IPS-NIHi11 (cell line): Measurements from ENCODE around the gene BLCAP.

Source experiments
- DNase-seq: peaks from one replicate; pipeline ENCODE4 v3.0.0; 2012; ENCODE audit warnings: mixed read lengths, low spot score

Gene BLCAP

DNA sequence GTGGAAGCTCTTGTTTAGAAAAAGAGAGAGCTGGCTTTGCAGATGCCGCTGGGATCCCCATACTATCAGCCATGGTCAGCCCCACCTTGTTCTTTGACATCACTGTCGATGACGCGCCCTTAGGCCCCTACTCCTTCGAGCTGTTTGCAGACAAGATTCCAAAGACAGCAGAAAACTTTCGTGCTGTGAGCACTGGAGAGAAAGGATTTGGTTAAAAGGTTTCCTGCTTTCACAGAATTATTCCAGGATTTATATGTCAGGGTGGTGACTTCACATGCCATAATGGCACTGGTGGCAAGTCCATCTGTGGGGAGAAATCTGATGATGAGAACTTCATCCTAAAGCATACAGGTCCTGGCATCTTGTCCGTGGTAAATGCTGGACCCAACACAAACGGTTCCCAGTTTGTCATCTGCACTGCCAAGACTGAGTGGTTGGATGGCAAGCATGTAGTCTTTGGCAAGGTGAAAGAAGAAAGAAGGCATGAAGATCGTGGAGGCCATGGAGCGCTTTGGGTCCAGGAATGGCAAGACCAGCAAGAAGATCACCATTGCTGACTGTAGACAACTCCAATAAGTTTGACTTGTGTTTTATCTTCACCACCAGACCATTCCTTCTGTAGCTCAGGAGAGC is 2.4 kb upstream of the BLCAP start:
- no peak for DNase-seq

DNA sequence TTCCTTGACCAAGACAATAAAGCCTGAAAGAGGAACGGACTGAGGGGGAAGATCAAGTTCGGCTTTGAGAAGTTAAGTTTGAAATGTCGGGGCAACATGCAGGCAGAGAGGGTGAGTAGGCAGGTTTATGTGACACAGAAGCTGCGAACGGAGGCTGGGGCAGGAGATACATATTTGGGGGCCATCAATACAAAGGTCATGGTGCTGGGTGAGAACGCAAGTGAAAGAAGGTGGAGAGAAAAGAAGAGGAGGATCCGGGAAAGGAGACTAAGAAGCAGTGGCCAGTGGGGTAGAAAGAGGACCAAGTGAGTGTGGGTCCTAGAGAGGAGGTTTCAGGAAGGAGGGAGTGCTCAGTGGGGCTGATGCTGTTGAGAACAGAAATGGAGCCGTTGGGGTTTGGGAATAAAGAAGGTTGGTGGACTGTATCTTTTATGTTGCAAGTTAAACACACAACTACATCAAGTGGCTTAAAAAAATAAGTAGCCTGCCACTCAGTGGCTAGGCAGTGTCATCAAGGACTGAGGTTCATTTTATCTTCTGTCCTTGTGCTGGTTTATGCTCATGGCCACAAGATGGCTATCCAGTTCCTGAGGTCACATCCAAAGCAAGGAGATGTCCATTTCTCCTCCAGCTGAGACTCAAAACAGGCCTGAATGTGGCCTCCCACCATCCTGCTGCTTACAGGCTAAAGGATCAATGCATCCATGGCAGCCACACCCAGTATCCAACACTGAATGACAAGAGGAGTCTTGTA is 1.7 kb upstream of the BLCAP start:
- DNase-seq: no peak

GRCh38 chr20:37528446-37529213 is 954 bp upstream of the BLCAP start:
- DNase-seq: no peak

DNA sequence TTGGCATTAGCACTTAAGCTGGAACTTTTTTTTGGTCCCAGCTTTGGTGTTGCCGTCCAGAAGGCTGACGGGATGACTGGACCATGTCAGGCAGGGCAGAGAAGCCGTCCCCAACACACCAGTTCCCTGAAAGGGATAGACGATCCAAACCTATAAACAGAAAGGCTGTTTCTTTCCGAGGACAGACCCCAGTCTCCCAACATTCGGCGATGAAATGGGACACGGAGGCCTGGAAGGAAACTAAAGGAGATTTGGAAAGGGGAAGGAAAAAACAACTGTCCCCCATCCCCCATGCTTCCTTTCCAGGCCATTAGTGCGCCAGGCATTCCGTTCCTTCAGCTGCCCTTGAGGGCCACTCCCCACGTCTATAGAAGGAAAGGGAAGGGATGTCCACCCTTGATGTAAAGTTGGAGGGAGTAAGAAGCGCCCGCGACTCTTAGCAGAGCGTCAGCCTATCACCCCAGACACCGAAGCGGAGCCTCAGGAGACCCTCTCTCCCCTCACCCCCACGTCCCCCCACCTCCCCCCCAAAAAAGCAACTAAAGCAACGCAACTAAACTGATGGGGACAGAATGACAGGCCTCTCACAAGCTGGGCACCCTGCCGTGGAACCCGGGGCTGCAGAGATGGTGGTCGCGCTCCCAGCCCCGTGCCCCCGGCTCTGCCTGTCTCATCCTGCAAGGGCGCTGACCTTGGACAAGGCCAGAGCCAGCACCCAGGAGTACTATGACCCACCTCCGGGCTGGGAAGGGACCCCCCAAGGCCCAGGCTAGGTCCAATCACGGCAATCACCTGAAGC is 638 bp downstream of the BLCAP start:
- no peak for DNase-seq

DNA sequence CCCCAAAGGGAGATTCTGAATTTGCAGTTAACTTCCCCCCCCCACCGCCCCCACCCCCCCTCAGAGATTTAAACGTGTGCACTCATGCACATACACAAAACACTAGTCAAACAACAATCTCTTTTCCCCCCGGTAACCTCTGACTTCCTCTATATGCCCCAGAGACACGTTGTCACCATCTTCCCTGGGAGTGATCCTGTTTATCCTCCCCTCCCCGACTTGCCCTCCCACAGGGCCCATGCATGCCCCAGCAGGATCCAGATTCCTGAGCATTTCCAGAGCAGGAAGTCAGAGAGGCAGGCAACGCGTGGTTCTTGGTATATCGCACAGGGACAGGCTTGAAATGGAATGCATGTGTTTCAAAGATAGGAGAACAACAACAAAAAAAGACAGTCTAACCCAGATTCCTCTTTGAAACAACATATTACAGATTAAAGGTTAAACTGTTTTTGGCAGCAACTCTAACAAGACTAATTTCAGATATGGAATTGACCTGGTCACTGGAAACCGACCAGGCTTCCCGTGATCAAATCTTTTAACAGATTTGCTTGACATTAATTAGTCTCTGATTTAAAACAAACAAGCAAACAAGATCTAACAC is 1.3 kb downstream of the BLCAP start:
- peak; percentile 87 for DNase-seq

DNA sequence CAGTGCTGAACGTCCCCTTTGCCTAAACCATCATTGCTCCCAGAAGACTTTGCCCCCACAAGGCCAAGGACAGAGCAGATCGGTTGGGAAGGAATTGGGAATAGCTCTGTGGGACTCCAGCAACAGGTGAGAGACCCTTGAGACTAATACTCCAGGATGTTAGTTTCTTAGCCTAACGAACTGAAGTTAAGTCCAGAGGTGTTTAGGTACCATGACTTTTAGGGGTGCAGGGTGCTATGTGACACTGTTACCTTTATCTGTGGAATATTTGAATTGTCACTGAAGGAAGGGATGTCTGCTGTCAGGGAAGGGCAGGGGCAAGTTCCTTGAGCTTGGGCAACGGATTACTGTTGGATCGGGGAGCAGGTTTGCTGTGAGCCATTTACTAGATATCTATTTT is 1.9 kb downstream of the BLCAP start:
- DNase-seq: no peak

GRCh38 chr20:37524859-37525708 is 2.6 kb downstream of the BLCAP start:
- DNase-seq: no peak

- no peak for DNase-seq
These were observed 3.6 kb downstream of the BLCAP start for GRCh38 chr20:37523911-37524700.

DNA sequence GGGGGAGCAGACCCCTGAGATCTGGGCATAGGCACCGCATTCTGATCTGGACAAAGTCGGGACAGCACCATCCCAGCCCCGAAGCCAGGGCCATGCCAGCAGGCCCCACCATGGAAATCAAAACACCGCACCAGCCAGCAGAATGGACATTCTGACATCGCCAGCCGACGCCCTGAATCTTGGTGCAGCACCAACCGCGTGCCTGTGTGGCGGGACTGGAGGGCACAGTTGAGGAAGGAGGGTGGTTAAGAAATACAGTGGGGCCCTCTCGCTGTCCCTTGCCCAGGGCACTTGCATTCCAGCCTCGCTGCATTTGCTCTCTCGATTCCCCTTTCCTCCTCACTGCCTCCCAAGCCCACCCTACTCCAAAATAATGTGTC is 4.7 kb downstream of the BLCAP start:
- DNase-seq: no peak

DNA sequence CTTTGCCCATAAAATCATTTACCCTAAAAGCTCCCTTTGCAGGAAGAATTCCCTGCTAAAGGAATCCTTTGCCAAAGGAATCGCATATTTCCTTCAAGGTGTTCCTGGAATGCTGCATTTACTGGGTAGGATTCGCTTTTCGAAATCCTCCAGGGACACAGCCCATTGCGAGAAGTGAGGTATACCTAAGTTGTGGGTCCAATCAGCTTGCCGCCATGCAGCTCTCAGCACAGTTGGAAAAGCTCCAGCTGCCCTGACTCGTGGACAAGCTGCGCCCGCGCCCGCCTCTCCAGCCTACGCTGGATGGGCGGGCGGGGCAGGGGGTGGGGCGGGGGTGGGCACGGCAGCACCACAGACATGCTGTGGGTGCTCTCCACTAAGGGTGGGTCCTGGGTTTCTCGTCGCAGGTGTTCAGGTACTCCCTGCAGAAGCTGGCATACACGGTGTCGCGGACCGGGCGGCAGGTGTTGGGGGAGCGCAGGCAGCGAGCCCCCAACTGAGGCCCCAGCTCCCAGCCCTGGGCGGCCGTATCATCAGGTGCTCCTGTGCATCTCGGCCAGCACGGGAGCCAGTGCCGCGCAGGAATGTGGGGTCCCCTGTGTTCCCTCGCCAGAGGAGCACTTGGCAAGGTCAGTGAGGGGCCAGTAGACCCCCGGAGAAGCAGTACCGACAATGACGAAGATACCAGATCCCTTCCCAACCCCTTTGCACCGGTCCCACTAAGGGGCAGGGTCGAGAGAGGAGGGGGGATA is 5.2 kb downstream of the BLCAP start:
- no peak for DNase-seq

GRCh38 chr20:37521061-37521771 is 6.5 kb downstream of the BLCAP start, which contains the start of gene NNAT:
Gene NNAT (plus strand): TSS chr20:37521250. CDS start chr20:37521332, 82 bp downstream.
- no peak for DNase-seq

DNA sequence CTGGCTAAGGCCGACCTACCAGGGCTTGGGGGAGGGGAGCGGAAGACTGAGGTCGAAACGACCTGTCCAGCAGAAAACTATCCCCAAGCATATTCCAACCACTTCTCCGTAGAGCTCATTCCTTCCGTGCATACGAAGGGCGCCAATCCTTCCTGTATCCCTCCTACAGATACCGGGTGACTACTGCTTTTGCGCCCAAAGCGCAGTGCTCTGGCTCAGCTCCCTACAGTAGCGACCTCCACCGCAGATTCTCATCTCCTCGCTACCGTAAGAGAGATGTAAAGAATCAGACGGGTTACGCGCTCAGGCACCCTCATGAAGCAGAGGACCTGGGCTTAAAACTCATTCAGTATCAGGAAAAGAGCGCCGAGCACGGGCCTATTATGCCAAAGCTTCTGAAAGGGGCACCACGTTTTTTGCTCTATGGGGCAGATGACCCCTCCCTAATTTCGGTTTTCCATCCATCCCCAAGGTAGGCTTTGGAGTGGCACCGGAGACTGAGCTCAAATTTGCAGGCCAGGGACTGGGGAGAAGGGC is 7.2 kb downstream of the BLCAP start:
- DNase-seq: no peak

DNA sequence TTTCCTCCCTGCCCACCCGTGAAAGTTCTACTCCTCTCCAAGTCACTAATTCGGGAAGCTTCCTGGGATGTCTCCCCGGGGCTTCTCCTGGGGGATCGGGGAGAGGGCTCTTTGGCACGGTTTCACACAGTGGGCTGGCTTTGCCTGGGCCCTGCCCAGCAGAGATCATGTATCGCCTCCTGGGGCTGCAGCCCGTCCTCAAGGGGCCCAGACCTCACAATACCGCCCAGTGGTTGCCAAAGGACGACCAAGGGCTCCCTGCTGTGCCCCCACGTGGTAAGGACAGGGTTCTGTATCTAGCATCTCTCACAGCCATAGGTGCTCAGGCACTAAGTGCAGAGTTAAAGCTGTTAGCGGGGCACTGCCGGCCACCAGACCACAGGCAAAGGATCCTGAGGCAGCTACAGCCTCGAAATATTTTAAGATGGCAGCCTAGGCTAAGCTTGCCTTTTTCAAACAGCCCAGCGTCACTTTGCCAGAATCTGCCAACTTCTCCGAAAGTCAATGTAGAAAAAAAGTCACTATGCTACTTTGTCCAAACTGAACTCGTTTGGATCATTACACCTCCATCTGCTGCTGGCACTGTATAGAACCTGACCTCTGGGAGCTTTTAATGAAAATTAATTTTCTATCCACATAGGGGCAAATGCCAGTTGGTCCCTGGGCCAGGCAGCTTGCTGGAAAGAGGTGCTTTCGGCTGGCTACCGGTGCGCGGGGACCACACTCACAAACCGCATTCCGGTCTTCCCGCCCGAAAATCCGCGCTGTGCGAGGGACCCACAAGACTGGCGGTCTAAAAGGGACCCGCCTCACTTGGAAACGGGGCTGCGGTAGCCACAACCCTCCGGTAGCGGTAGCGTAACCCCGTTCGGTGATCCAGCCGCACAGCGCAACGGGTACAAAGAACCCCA is 7.9 kb downstream of the BLCAP start:
- DNase-seq: peak; percentile 40

DNA sequence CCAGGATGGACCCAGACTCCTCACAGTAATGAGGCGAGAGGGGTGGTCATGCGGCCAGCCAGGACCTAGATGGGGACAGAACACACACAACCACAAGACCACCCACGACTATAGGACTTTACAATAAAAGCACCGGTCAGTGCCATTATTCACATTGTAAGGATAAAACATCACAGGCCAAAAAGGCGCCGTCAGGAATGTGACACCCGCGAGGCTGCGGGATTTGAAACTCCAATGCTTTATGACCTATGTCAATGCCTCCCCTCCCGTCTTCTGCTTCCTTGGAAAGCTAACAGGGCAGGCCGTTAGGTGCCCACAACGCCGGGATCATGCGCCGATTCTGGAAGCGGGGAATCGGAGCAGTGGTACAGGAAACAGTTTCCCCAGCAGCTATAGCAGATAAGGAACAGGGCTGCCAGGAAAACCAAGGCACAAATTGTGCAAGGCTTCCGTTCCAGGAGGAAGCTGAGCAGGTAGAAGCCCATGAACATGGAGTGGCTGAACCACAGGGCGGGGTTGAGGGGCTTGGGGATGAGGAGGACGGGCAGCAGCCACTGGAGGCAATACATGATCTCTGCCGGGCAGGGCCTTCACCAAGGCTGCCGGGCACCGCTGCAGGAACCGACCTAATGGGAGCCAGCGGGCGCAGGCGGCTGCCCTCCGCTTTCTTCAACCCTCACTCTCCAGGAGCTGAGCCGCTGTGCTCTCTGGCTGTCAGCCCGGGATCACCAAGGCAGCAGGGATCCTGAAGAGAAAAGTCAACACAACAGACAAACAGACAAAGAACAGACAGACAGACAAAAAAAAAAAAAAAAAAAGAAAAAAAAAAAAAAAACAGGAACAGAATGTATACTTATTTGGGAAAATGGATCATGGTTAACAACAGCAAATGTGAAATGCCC is 8.8 kb downstream of the BLCAP start:
- no peak for DNase-seq

DNA sequence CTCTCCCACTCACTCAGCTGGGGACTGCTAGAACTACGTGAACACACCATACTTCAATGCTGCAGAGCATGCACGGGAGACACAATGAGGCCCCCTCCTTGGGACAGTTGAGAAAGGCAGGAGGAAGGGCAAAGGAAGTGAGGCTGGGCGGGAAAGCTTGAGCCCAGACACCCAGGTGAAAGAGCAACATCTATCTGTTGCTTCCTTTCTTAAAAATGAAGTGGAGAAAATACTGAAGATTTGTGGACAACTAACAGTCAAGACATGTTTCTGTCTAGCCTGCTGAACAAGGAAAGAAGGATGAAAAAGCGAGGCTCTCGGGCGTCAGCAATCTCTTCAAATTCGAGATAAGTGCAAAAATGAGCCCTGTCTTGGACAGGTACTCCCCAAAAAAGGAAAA is 9.6 kb downstream of the BLCAP start:
- DNase-seq: no peak
